Breast epithelium (tissue), 4 donors: ENCODE results near the gene RSPH4A. TPM values are rescaled to one million over a fixed set of nuclear protein-coding genes. Genes with fewer than 3 reads are reported as not detected.
A peak's percentile ranks its signal among the peaks of the same experiment; 100 is the strongest.

Experiments used
- DNase-seq, 2 donors: peaks; one replicate each; pipeline ENCODE4 v3.0.0-alpha.2; 2019; ENCODE audit warnings: low spot score in 2 of 2
- H3K27ac ChIP-seq, 2 donors: fragments of 200-600 bp; sonication (generic) in 1 of 2; one replicate each; pipeline ENCODE4 v1.5.1; 2016 to 2019; ENCODE audit warnings: mild to moderate bottlenecking in 1 of 2
- H3K27me3 ChIP-seq, 2 donors: fragments of 200-600 bp; sonication (generic) in 1 of 2; one replicate each; pipeline versions ENCODE4 v1.5.1 to v1.6.0; 2017 to 2019; ENCODE audit warnings: control low read depth in 1 of 2, mild to moderate bottlenecking in 1 of 2
- H3K36me3 ChIP-seq: fragments of 200-600 bp; one replicate; pipeline ENCODE4 v1.5.1; 2019
- H3K4me1 ChIP-seq, 2 donors: fragments of 200-600 bp; sonication (generic); one replicate each; pipeline ENCODE4 v1.5.1; 2016 to 2019; ENCODE audit warnings: control low read depth in 1 of 2
- H3K4me3 ChIP-seq, 3 donors: fragments of 200-600 bp; sonication (generic); 1 replicate in 2 of 3; 2 replicates in 1 of 3; pipeline ENCODE4 v1.5.1; 2016 to 2019; ENCODE audit warnings: mild to moderate bottlenecking in 3 of 3, moderate library complexity in 2 of 3
- H3K9me3 ChIP-seq, 2 donors: fragments of 200-600 bp; sonication (generic) in 1 of 2; one replicate each; pipeline ENCODE4 v1.5.1; 2016 to 2019; ENCODE audit warnings: control low read depth in 1 of 2
- CTCF ChIP-seq, 3 donors: fragments of 450-650 bp; IDR thresholded peaks; one replicate each; pipeline ENCODE4 v1.5.1; 2016 to 2017; ENCODE audit warnings: antibody characterized with exemption in 3 of 3, mild to moderate bottlenecking in 3 of 3, moderate library complexity in 3 of 3
- POLR2A ChIP-seq: fragments of 450-650 bp; IDR thresholded peaks from one replicate; pipeline ENCODE4 v1.6.1; 2016; ENCODE audit warnings: antibody characterized with exemption, mild to moderate bottlenecking, moderate library complexity
- POLR2AphosphoS5 ChIP-seq, 3 donors: sonication (generic); formaldehyde crosslinking; IDR thresholded peaks; one replicate each; pipeline ENCODE4 v1.6.1; 2017; ENCODE audit warnings: antibody characterized with exemption in 3 of 3
- intact Hi-C: fragments of 100-400 bp; cut with DNase I; formaldehyde crosslinking; loops from one replicate; pipeline ENCODE4 v1.15.1; 2023; ENCODE audit warnings: low total_unique reads
- total RNA-seq, 3 donors: library from RNA; depleted of rRNA; stranded (reverse); fragments of >200 nt; gene quantifications; one replicate each; pipeline ENCODE4 v1.1.0, GENCODE V29; 2016

RSPH4A gene
- total RNA-seq, 3 donors from 2014 or later, result 0.80 to 1.5 (median 1.3) TPM

GRCh38 chr6:116605935-116606334, 10.3 kb upstream of the RSPH4A start:
- intact Hi-C loops, result no loop called here
- Histone ChIP-seq H3K36me3 (no peaks in the 10 kb centered on the region), H3K27ac (no peak overlapping the region), H3K4me3 (no peak overlapping the region), H3K9me3 (no peaks in the 10 kb centered on the region), H3K4me1 (no peaks in the 10 kb centered on the region), H3K27me3 (no peaks in the 10 kb centered on the region)
- no peak for DNase-seq
- TF ChIP-seq POLR2A (no peak), POLR2AphosphoS5 (IDR thresholded peaks at IDR 0.05) (no peak), CTCF (IDR thresholded peaks at IDR 0.05) (no peak)

GRCh38 chr6:116611056-116611455, 5.2 kb upstream of the RSPH4A start:
- Histone ChIP-seq H3K27me3 (no peaks in the 10 kb centered on the region), H3K4me1 (no peaks in the 10 kb centered on the region), H3K27ac (no peak overlapping the region), H3K36me3 (no peaks in the 10 kb centered on the region), H3K4me3 (no peak overlapping the region), H3K9me3 (no peaks in the 10 kb centered on the region)
- intact Hi-C loops, result no loop called here
- no peak for TF ChIP-seq POLR2A
- no peak for TF ChIP-seq POLR2AphosphoS5 (IDR thresholded peaks at IDR 0.05)
- TF ChIP-seq CTCF (IDR thresholded peaks at IDR 0.05), result no peak
- DNase-seq, result no peak

- Histone ChIP-seq H3K36me3 (no peaks in the 10 kb centered on the region), H3K27me3 (no peaks in the 10 kb centered on the region), H3K4me3 (peak overlapping the region; percentile 47 to 71 (median 58)), H3K27ac (peak overlapping the region in 1 of 2 donors; percentile 40), H3K4me1 (no peaks in the 10 kb centered on the region), H3K9me3 (no peaks in the 10 kb centered on the region)
- DNase-seq, result no peak
- TF ChIP-seq CTCF (IDR thresholded peaks at IDR 0.05) (no peak), POLR2AphosphoS5 (IDR thresholded peaks at IDR 0.05) (no peak), POLR2A (no peak)
- intact Hi-C loops, result no loop called here
These were observed 416 bp downstream of the RSPH4A start for GRCh38 chr6:116616737-116617053.

- H3K4me1 ChIP-seq, result no peaks in the 10 kb centered on the region
- H3K27ac ChIP-seq, result no peak overlapping the region
- no peaks in the 10 kb centered on the region for H3K27me3 ChIP-seq
- H3K36me3 ChIP-seq, result no peaks in the 10 kb centered on the region
- H3K4me3 ChIP-seq, result no peak overlapping the region
- intact Hi-C loops, result no loop called here
- TF ChIP-seq POLR2A (no peak), POLR2AphosphoS5 (IDR thresholded peaks at IDR 0.05) (no peak)
- no peak for DNase-seq
- no peaks in the 10 kb centered on the region for H3K9me3 ChIP-seq
These were observed 7.9 kb downstream of the RSPH4A start for GRCh38 chr6:116624036-116624805.

- no peaks in the 10 kb centered on the region for H3K4me1 ChIP-seq
- H3K36me3 ChIP-seq, result no peaks in the 10 kb centered on the region
- no peaks in the 10 kb centered on the region for H3K27me3 ChIP-seq
- no peak overlapping the region for H3K27ac ChIP-seq
- TF ChIP-seq POLR2AphosphoS5 (IDR thresholded peaks at IDR 0.05) (no peak), CTCF (IDR thresholded peaks at IDR 0.05) (no peak), POLR2A (no peak)
- no peak for DNase-seq
- intact Hi-C loops, result no loop called here
- no peak overlapping the region for H3K4me3 ChIP-seq
- H3K9me3 ChIP-seq, result no peaks in the 10 kb centered on the region
These were observed 9.6 kb downstream of the RSPH4A start for GRCh38 chr6:116625872-116626271.
